Loucy (cell line): ENCODE measurements around the gene PDIK1L.
A peak's percentile ranks its signal among the peaks of the same experiment; 100 is the strongest.

Experiments used
- H2AFZ ChIP-seq: fragments of 200-600 bp; sonication (generic); 2 replicates; pipeline ENCODE4 v1.6.0; 2016; ENCODE audit warnings: antibody characterized with exemption, mild to moderate bottlenecking, low read length, moderate library complexity
- H3F3A ChIP-seq: fragments of 200-600 bp; 2 replicates; pipeline ENCODE4 v1.6.0; 2016; ENCODE audit warnings: antibody characterized with exemption, low read depth, mild to moderate bottlenecking
- H3K27me3 ChIP-seq: fragments of 200-600 bp; sonication (generic); 2 replicates; pipeline ENCODE4 v1.6.1; 2014; ENCODE audit warnings: low read length, mild to moderate bottlenecking; ENCODE audit not compliant: insufficient read depth, poor library complexity, severe bottlenecking
- H3K36me3 ChIP-seq: fragments of 200-600 bp; sonication (generic); 2 replicates; pipeline ENCODE4 v1.6.1; 2016; ENCODE audit warnings: low read length; ENCODE audit not compliant: insufficient read depth
- H3K4me1 ChIP-seq: fragments of 200-600 bp; sonication (generic); 2 replicates; pipeline ENCODE4 v1.5.1; 2014; ENCODE audit warnings: low read length, mild to moderate bottlenecking; ENCODE audit not compliant: insufficient read depth, poor library complexity, severe bottlenecking
- H3K4me2 ChIP-seq: fragments of 200-600 bp; sonication (generic); 2 replicates; pipeline ENCODE4 v1.6.0; 2014; ENCODE audit warnings: antibody characterized with exemption, low read length, low read depth, mild to moderate bottlenecking; ENCODE audit not compliant: poor library complexity, severe bottlenecking
- H3K4me3 ChIP-seq: fragments of 200-600 bp; sonication (generic); 2 replicates; pipeline ENCODE4 v1.5.1; 2014; ENCODE audit warnings: low read length, mild to moderate bottlenecking, mixed read lengths; ENCODE audit not compliant: poor library complexity, severe bottlenecking
- H3K79me2 ChIP-seq: fragments of 200-600 bp; sonication (generic); 2 replicates; pipeline ENCODE4 v1.6.1; 2014; ENCODE audit warnings: low read length; ENCODE audit not compliant: insufficient read depth
- H3K9ac ChIP-seq: fragments of 200-600 bp; sonication (generic); 2 replicates; pipeline ENCODE4 v1.6.0; 2014; ENCODE audit warnings: mild to moderate bottlenecking, low read depth, low read length, moderate library complexity; ENCODE audit not compliant: poor library complexity, severe bottlenecking
- H3K9me2 ChIP-seq: fragments of 200-600 bp; sonication (generic); replicated peaks from 2 replicates; pipeline ENCODE4 v1.6.1; 2016; ENCODE audit warnings: low read depth, low read length, mixed read lengths
- H3K9me3 ChIP-seq: fragments of 200-600 bp; sonication (generic); 2 replicates; pipeline ENCODE4 v1.6.1; 2014; ENCODE audit warnings: mild to moderate bottlenecking, antibody characterized with exemption, low read length, low read depth; ENCODE audit not compliant: insufficient read depth
- H4K20me1 ChIP-seq: fragments of 200-600 bp; sonication (generic); 2 replicates; pipeline ENCODE4 v1.6.0; 2014; ENCODE audit warnings: antibody characterized with exemption, low read length, mild to moderate bottlenecking; ENCODE audit not compliant: insufficient read depth, poor library complexity, severe bottlenecking
- CTCF ChIP-seq: fragments of 200-600 bp; sonication (generic); conservative IDR thresholded peaks from 2 replicates; pipeline ENCODE4 v1.5.1; 2014; ENCODE audit warnings: mild to moderate bottlenecking, antibody characterized with exemption, low read length
- EZH2phosphoT487 ChIP-seq: fragments of 200-600 bp; IDR thresholded peaks from 2 replicates; pipeline ENCODE4 v1.6.1; 2018; ENCODE audit warnings: antibody characterized with exemption, mild to moderate bottlenecking, moderate library complexity, borderline replicate concordance

PDIK1L gene

GRCh38 chr1:26153966-26154532 is 42.4 kb downstream of the PDIK1L start:
- Histone ChIP-seq H3K4me3 (no peak overlapping the region), H4K20me1 (no peaks in the 10 kb centered on the region), H2AFZ (no peak overlapping the region), H3K9ac (no peak overlapping the region), H3K27me3 (no peaks in the 10 kb centered on the region), H3K9me2 (no peaks in the 10 kb centered on the region), H3F3A (no peaks in the 10 kb centered on the region), H3K9me3 (no peaks in the 10 kb centered on the region), H3K4me2 (no peak overlapping the region), H3K36me3 (no peaks in the 10 kb centered on the region), H3K79me2 (peaks cover 2% of the 10 kb centered on the region; the same call in 1 of the 2 replicates), H3K4me1 (peaks cover 37% of the 10 kb centered on the region)
- TF ChIP-seq CTCF (no peak), EZH2phosphoT487 (no peak)

GRCh38 chr1:26154750-26155149 is 43.1 kb downstream of the PDIK1L start:
- H3K27me3 ChIP-seq = no peaks in the 10 kb centered on the region
- no peaks in the 10 kb centered on the region for H3F3A ChIP-seq
- H3K4me3 ChIP-seq = no peak overlapping the region
- H3K4me2 ChIP-seq = no peak overlapping the region
- H3K4me1 ChIP-seq = peaks cover 44% of the 10 kb centered on the region
- H3K9ac ChIP-seq = no peak overlapping the region
- H3K9me3 ChIP-seq = no peaks in the 10 kb centered on the region
- peaks cover 9% of the 10 kb centered on the region for H3K79me2 ChIP-seq
- TF ChIP-seq EZH2phosphoT487 (no peak), CTCF (no peak)
- H3K36me3 ChIP-seq = no peaks in the 10 kb centered on the region
- no peaks in the 10 kb centered on the region for H3K9me2 ChIP-seq
- no peaks in the 10 kb centered on the region for H4K20me1 ChIP-seq
- H2AFZ ChIP-seq = no peak overlapping the region

- Histone ChIP-seq H3K9me2 (no peaks in the 10 kb centered on the region), H3K36me3 (no peaks in the 10 kb centered on the region), H3K9ac (peak overlapping the region; percentile 52), H4K20me1 (no peaks in the 10 kb centered on the region), H3K4me2 (peak overlapping the region; percentile 69), H3K9me3 (no peaks in the 10 kb centered on the region), H3K4me1 (peaks cover 52% of the 10 kb centered on the region), H3K79me2 (peaks cover 17% of the 10 kb centered on the region), H2AFZ (no peak overlapping the region), H3K27me3 (no peaks in the 10 kb centered on the region), H3K4me3 (peak overlapping the region; percentile 60), H3F3A (no peaks in the 10 kb centered on the region)
- no peak for TF ChIP-seq EZH2phosphoT487
- no peak for TF ChIP-seq CTCF
Observed at GRCh38 chr1:26155370-26156284, 44.0 kb downstream of the PDIK1L start.
